NCI-H524 (cell line): ENCODE results near the gene TBPL2.
"Not testable (repeated sequence)": the region's sequence is repeated elsewhere in the genome, so short reads cannot be mapped to it uniquely, and the experiment has no call there.

ENCODE experiments used
- DNase-seq, 2 experiments: peaks; one replicate each; lab custom pipeline; 2025; lab: John Stamatoyannopoulos, UW

TBPL2 gene

DNA sequence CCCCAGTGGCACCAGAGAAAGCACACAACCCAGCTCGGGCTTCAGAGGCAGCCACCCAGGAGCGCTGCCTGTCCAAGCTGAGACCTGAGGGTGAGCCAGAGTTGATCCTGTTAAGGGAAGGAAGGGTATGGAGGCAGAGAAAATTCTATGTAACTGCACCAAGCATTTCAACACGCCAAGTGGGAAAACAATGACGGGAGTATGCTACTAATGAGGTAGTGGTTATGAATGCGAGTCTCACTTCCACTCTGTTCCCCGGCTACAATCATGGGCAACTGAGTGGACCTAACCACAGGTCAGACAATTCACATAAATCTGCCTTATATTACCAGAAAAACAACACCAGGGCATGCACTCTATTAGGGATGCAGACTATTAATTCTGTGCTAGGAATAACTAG is 38.7 kb downstream of the TBPL2 start:
- no peak for DNase-seq

DNA sequence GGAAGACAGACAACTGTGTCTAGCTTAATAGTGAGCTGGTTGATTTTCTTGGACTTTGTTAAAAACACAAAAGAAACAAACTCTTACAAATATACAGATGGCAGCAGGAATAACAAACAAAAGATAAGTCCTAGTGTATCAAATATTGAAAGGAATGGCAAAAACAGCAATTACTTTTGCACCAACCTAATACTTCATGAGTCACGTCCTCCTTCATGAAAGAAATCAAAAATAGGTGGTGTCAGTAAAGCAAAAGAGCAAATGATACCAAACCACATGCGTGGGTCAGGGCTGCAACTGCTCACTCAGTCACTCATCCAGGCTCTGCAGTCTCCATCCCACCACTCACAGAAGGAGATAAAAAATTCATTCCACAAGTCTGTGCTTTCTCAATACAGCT is 40.6 kb downstream of the TBPL2 start:
- DNase-seq = no peak

DNA sequence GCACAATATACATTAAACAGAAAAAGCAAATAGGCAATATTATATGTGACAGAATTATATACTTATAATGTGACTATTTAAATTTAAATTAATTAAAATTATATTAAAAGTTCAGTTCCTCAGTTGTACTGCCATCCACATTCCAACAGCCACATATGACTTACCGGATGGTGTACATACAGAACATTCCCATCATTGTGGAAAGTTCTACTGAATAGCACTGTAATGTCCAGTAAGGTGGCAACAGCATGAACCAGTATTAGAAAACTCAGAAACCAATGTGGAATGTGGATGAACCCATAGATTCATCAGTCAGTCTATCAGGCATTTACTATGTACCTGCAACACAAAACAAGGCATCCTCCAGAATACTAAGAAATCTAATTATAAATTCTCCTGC is 41.2 kb downstream of the TBPL2 start:
- DNase-seq = no peak

DNA sequence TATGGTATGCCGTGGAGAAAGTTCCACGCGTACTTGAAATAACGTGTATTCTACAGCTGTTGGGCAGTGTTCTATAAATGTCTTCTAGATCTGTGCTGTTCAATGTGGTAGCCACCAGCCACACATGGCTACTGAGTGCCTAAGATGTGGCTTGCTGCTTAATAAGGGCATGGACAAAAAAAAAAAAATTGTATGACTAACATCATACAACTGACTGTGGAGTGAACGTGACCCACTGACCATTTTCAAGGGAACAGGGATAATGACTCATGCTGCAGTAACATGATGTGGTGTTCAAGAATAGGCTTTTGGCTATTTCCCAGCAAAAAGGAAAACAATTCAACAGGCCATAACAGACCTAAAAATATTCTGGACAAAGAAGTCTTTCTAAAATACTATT is 41.7 kb downstream of the TBPL2 start:
- DNase-seq = no peak

DNA sequence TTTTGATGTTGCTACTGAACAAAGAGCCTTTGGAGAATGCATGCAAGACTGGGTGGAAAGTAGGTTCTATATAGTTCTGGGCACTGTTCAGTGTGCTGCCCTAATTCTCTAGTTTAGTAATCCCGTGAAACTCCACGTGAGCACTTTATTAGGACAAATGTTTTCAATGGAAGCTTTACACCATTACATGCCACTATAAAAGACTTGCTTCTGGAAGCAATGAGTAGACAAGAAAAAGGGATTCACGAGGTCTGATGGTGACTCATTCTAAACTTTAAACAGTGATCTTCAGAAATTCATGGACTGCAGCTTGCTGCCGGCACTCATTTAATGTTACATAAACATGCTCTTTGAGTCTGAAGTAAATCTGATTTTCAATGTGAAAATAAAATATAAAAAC is 51.1 kb downstream of the TBPL2 start:
- DNase-seq = no peak

DNA sequence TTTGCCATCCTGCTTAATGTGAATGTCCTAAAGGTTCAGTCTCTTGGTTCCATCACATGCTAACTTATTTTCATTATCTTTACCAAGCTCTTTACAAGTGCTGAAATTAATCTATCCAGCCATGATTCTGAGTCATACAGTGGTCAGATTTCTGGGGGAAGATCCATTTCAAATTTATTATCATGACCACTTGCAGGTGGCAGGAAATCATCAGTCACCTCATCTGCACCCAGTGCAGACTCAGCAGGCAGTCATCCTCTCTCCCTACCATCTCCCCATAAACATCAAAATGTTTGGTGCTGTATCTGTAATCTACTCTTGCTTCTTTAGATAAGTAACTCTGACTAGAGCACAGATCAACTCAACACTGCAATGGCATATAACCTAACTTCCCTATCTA is 52.3 kb downstream of the TBPL2 start:
- DNase-seq = no peak

DNA sequence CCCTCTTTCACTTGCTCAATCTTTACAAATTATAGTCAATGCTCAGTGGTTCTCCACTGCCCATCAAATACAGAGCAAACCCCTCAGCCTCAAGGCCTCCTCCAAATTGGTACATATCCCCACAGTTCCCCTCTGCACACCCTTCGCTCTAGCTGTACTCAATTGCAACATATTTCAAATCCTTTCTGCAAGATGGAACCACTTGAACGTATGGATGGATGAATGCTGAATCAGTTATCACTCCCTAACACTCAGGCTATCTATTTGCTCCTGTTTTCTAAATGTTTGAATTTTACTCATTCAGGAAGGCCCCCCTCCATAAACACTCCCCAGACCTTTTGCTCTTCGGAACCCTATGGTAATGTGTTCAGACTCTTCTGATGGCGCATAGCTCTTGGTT is 53.3 kb downstream of the TBPL2 start:
- DNase-seq = no peak

- no peak for DNase-seq
Observed at GRCh38 chr14:55386037-55386808, 54.2 kb downstream of the TBPL2 start.

- DNase-seq = no peak
Observed at GRCh38 chr14:55384536-55384935, 55.9 kb downstream of the TBPL2 start.

- DNase-seq = no peak
Observed at GRCh38 chr14:55383541-55384140, 56.8 kb downstream of the TBPL2 start.

DNA sequence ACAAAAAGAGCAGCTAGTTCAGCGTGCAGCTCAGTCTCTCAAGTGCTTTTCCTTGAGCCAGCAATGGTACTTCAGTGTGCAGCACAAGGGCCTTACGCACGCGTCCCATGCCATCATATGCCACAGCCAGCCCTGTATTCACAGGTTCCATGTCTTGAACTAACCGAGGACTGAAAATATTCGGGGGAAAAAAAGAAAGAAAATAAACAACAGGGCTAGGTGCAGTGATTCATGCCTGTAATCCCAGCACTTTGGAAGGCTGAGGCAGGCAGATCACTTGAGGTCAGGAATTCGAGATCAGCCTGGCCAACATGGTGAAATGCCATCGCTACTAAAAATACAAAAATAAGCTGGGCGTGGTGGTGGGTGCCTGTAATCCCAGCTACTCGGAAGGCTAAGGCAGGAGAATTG is 57.4 kb downstream of the TBPL2 start:
- DNase-seq = not testable (repeated sequence)

- DNase-seq = no peak
Observed at GRCh38 chr14:55382483-55382882, 57.9 kb downstream of the TBPL2 start.

DNA sequence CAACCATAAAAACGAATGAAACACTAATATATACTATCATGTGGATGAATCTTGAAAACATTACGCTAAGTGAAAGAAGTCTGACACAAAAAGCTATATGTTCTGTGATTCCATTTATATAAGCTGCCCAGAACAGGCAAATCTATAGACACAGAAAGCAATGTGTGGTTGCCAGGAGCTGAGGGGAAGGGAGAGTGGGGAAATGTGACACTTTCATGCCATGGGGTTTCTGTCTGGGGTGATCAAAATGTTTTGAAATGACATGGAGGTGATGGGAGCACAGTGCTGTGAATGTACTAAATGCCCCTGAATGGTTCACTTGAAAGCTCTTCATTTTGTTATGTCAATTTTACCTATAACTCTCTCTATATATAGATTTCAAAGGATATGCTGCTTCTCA is 58.9 kb downstream of the TBPL2 start:
- no peak for DNase-seq

DNA sequence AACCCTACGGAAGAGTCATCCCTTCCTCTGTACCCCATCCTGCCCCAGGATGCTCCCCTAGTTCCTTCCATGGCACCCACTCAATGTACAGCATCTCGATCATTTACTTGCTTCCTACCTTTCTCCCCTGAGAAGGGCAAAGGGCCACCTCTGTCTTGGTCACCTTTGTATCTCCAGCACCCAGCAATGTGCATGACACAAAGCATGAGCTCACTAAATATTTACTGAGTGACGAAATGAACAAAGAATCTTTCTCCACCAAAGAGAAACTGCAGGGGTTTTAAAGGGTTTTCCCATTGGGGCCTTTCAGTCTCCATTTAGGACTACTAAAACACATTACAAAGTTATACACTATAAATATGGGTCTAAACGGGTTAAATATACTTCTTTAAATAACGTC is 59.4 kb downstream of the TBPL2 start:
- DNase-seq = no peak

DNA sequence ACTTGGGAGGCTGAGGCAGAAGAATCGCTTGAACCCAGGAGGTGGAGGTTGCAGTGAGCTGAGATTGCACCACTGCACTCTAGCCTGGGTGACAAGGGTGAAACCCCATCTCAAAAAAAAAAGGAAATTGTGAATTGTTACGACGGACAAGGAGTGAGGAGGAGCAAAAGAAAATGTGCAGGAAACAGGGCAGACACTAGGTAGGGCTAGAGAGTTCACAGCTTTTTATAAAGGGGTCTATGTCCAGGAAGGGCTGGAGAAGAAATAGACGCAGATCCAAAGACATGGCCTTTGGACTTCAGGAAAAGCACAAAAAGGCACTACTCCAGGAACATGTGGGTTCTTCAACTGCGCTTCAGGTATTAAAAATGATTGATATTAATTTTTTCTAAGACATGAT is 63.2 kb downstream of the TBPL2 start:
- DNase-seq = no peak

- no peak for DNase-seq
Observed at GRCh38 chr14:55374771-55375170, 65.6 kb downstream of the TBPL2 start.

- no peak for DNase-seq
Observed at GRCh38 chr14:55373784-55374705, 66.4 kb downstream of the TBPL2 start.

DNA sequence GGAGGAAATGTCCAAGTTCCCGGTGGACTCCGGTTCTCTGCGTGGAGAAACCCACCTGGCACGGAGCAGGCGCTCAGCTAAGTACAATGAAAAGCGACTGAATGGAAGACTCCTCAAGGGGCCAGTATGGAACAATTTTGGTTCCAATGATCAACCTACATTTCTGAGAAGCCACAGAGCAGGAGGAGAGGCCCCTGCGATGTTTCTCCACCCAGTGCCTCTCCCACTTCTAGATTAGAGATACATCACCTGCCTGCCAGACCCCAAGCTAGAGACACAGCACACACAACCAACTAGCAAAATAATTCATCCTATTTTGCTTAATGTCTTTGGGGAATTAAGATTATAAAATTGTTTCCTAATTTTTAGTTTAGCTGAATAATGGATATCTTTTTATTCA is 67.6 kb downstream of the TBPL2 start:
- DNase-seq = no peak

DNA sequence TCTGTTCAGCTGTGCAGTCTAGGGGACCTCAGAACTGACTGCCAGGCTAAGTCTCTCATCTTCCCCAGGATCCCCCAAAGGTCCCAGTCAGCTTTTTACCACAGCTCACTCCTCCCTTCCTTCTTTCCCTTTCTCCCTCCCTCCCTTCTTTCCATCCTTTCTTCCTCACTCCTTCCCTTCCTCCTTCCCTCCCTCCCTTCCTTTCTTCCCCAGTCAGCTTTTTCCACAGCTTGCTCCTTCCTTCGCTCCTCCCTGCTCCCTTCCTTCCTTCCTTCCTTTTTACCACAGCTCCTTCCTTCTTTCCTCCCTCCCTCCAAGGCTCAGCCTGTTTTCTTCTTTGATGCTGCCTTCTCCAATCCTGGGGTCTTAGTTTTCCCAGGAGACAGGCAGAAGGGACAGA is 68.0 kb downstream of the TBPL2 start:
- DNase-seq = no peak

DNA sequence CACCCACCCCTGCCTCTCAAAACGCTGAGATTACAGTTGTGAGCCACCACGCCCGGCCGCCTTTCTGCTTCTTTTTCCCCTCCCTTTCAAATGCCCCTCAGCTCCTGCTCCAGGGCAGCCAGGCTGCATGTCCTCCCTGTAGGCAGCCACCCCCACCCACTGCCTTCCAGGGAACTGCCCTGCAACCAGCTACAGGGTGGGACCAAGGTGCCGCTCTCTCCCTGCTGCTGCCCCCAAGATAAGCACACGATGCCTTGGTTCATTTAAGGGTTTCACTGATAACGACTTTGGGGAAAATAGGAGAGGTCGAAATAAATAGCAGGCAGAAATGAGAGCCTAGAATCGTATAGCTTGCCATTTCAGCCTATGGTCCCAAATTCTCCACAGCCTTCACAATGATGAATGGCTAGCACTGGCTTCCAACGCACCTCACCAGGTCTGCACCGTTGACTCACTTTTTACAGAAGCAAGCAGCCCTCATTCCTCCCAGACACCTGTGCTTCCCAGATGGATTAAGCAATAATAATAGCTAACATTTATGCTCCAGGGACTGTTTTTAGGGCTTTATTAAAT is 69.4 kb downstream of the TBPL2 start:
- no peak for DNase-seq

- no peak for DNase-seq
Observed at GRCh38 chr14:55366271-55366670, 74.1 kb downstream of the TBPL2 start.
